Suprapubic skin (tissue), 4 donors: ENCODE measurements around the gene ECI1. TPM values are rescaled to one million over a fixed set of nuclear protein-coding genes. Genes with fewer than 3 reads are reported as not detected.
A peak's percentile ranks its signal among the peaks of the same experiment; 100 is the strongest.

Experiments
- DNase-seq, 2 donors: peaks; one replicate each; pipeline ENCODE4 v3.0.0-alpha.2; 2019; ENCODE audit warnings: low spot score in 2 of 2
- H3K27ac ChIP-seq: fragments of 200-600 bp; sonication (generic); one replicate; pipeline ENCODE4 v1.5.1; 2019
- H3K27me3 ChIP-seq: fragments of 200-600 bp; sonication (generic); one replicate; pipeline ENCODE4 v1.5.1; 2019
- H3K36me3 ChIP-seq: fragments of 200-600 bp; sonication (generic); one replicate; pipeline ENCODE4 v1.5.1; 2019
- H3K4me1 ChIP-seq: fragments of 200-600 bp; sonication (generic); one replicate; pipeline ENCODE4 v1.5.1; 2019
- H3K4me3 ChIP-seq: fragments of 200-600 bp; sonication (generic); one replicate; pipeline ENCODE4 v1.5.1; 2019; ENCODE audit warnings: mild to moderate bottlenecking
- H3K9me3 ChIP-seq: fragments of 200-600 bp; sonication (generic); one replicate; pipeline ENCODE4 v1.5.1; 2019
- CTCF ChIP-seq, 2 donors: fragments of 200-600 bp in 1 of 2; fragments of 450-650 bp in 1 of 2; sonication (generic) in 1 of 2; IDR thresholded peaks; one replicate each; pipeline ENCODE4 v1.5.1; 2016 to 2019; ENCODE audit warnings: antibody characterized with exemption in 2 of 2, mild to moderate bottlenecking in 1 of 2, moderate library complexity in 1 of 2
- EP300 ChIP-seq: sonication (generic); formaldehyde crosslinking; IDR thresholded peaks from one replicate; pipeline ENCODE4 v1.6.1; 2017; ENCODE audit warnings: antibody characterized with exemption
- POLR2A ChIP-seq, 2 donors: fragments of 450-650 bp; IDR thresholded peaks; one replicate each; pipeline ENCODE4 v1.6.1; 2017; ENCODE audit warnings: antibody characterized with exemption in 2 of 2, mild to moderate bottlenecking in 2 of 2, moderate library complexity in 2 of 2
- POLR2AphosphoS5 ChIP-seq, 3 donors: sonication (generic); formaldehyde crosslinking; IDR thresholded peaks; one replicate each; pipeline ENCODE4 v1.6.1; 2017; ENCODE audit warnings: antibody characterized with exemption in 3 of 3
- WGBS: methylation state at CpG from one replicate; pipeline ENCODE4 v1.1.5; 2018; 5-methylcytosine and 5-hydroxymethylcytosine counted together
- total RNA-seq, 4 donors: library from RNA; depleted of rRNA; stranded (reverse); fragments of >200 nt; gene quantifications; one replicate each; pipeline ENCODE4 v1.1.0, GENCODE V29; 2016

Gene ECI1
- total RNA-seq, 4 donors from 2014 or later, result 28.4 to 65.3 (median 47.2) TPM

GRCh38 chr16:2223221-2223941 is 28.0 kb downstream of the ECI1 start, which contains the start of gene E4F1:
Gene E4F1, plus strand, starts transcription at chr16:2223591. Its CDS starts 23 bp downstream, at chr16:2223614.
- no peak for TF ChIP-seq EP300
- peak; percentile 76 to 80 for TF ChIP-seq POLR2A (IDR thresholded peaks at IDR 0.05)
- no peak for TF ChIP-seq CTCF (IDR thresholded peaks at IDR 0.05)
- peak; percentile 91 to 99 (median 92) for TF ChIP-seq POLR2AphosphoS5 (IDR thresholded peaks at IDR 0.05)
- H3K27ac ChIP-seq, result peak within 1 kb of the TSS; percentile 91
- WGBS, result under 1% methylated on average over 30 of the region's 82 CpGs
- peaks cover 3% of the 10 kb centered on the region for H3K36me3 ChIP-seq
- peaks cover 31% of the 10 kb centered on the region for H3K4me1 ChIP-seq
- peak within 1 kb of the TSS; percentile 95 for H3K4me3 ChIP-seq
- no peaks in the 10 kb centered on the region for H3K27me3 ChIP-seq
- no peaks in the 10 kb centered on the region for H3K9me3 ChIP-seq
- peak; percentile 100 for DNase-seq

- 94% methylated on average over 4 of the region's 4 CpGs for WGBS
- TF ChIP-seq EP300, result no peak
- peaks cover 36% of the 10 kb centered on the region for H3K4me1 ChIP-seq
- H3K9me3 ChIP-seq, result no peaks in the 10 kb centered on the region
- DNase-seq, result no peak
- no peaks in the 10 kb centered on the region for H3K27me3 ChIP-seq
- no peak overlapping the region for H3K4me3 ChIP-seq
- H3K27ac ChIP-seq, result no peak overlapping the region
- no peaks in the 10 kb centered on the region for H3K36me3 ChIP-seq
Measured at GRCh38 chr16:2216330-2216729, 35.1 kb downstream of the ECI1 start.

- Histone ChIP-seq H3K27ac (peak within 1 kb of the TSS; percentile 84), H3K4me1 (peaks cover 36% of the 10 kb centered on the region), H3K4me3 (peak within 1 kb of the TSS; percentile 90), H3K9me3 (no peaks in the 10 kb centered on the region), H3K36me3 (peaks cover 6% of the 10 kb centered on the region), H3K27me3 (no peaks in the 10 kb centered on the region)
- TF ChIP-seq POLR2A (IDR thresholded peaks at IDR 0.05), result peak in 1 of 2 donors; percentile 10
- TF ChIP-seq CTCF (IDR thresholded peaks at IDR 0.05), result no peak
- no peak for DNase-seq
- WGBS, result no CpG with 5 or more reads among the region's 48 CpGs
Measured at GRCh38 chr16:2214719-2214968, 36.7 kb downstream of the ECI1 start, which contains the start of gene PGP. Gene PGP, minus strand, starts transcription at chr16:2214840. Its CDS starts 63 bp downstream, at chr16:2214777.

- WGBS, result 4% methylated on average over 10 of the region's 98 CpGs
- Histone ChIP-seq H3K4me3 (peak overlapping the region; percentile 90), H3K27me3 (no peaks in the 10 kb centered on the region), H3K36me3 (peaks cover 12% of the 10 kb centered on the region), H3K27ac (peak overlapping the region; percentile 82), H3K9me3 (no peaks in the 10 kb centered on the region), H3K4me1 (peaks cover 36% of the 10 kb centered on the region)
- TF ChIP-seq POLR2A (IDR thresholded peaks at IDR 0.05) (peak in 1 of 2 donors; percentile 32), CTCF (IDR thresholded peaks at IDR 0.05) (no peak), EP300 (no peak)
- DNase-seq, result no peak
Measured at GRCh38 chr16:2213817-2214718, 37.3 kb downstream of the ECI1 start.

- H3K36me3 ChIP-seq, result peaks cover 26% of the 10 kb centered on the region
- peak overlapping the region; percentile 44 for H3K27ac ChIP-seq
- peak overlapping the region; percentile 90 for H3K4me3 ChIP-seq
- DNase-seq, result no peak
- H3K27me3 ChIP-seq, result no peaks in the 10 kb centered on the region
- peaks cover 36% of the 10 kb centered on the region for H3K4me1 ChIP-seq
- 39% methylated on average over 12 of the region's 19 CpGs for WGBS
- no peak for TF ChIP-seq POLR2AphosphoS5 (IDR thresholded peaks at IDR 0.05)
- no peak for TF ChIP-seq POLR2A (IDR thresholded peaks at IDR 0.05)
- no peak for TF ChIP-seq CTCF (IDR thresholded peaks at IDR 0.05)
- no peak for TF ChIP-seq EP300
- H3K9me3 ChIP-seq, result no peaks in the 10 kb centered on the region
Measured at GRCh38 chr16:2212362-2213324, 38.7 kb downstream of the ECI1 start.
